Heart left ventricle (tissue), 13 donors: ENCODE data around the gene SHE.

Source experiments
- POLR2A ChIP-seq, 2 donors: fragments of 450-650 bp; IDR thresholded peaks; one replicate each; pipeline ENCODE4 v1.6.1; 2017; ENCODE audit warnings: antibody characterized with exemption in 2 of 2, mild to moderate bottlenecking in 2 of 2, moderate library complexity in 2 of 2
- TF ChIP-seq, protein P1 (sequence below), 12 donors: fragments of 200-600 bp; sonication (generic) in 4 of 12; IDR thresholded peaks; one replicate each; pipeline versions ENCODE4 v1.5.0 to v1.8.0; 2018 to 2022; ENCODE audit warnings: antibody characterized with exemption in 12 of 12, mild to moderate bottlenecking in 5 of 12
- donor health status: ischemic (EF 13 %, LVEDD 7.1; RV severe dilation, severe dysfunction).
- donor health status: DM: no; HTN: yes; CAD: no.
- donor health status: DM: no; HTN: no; CAD: no.
- donor health status: ischemic (EF 25% LVEDD 6.9; RV normal size, moderate dysfunction).
- donor health status: ischemic (EF 25% LVEDD 5.7; RV mildly dilated, moderate dysfunction).
- donor health status: ischemic (EF 35%, LVEDD 5.7; RV mildly dilated, moderate dysfunction).
- donor health status: nonischemic (EF 11% LVEDD 7.7; RV severe dilation, severe dysfunction).
- donor health status: DM: yes; HTN: yes; CAD: no.
- donor health status: PGD.
- donor health status: ischemic (EF 29% LVEDD 5.4; RV normal size, mild dysfunction).
- donor health status: nonischemic (EF 23%, LVEDD 6.1; RV moderate dilation, normal function).

DNA sequence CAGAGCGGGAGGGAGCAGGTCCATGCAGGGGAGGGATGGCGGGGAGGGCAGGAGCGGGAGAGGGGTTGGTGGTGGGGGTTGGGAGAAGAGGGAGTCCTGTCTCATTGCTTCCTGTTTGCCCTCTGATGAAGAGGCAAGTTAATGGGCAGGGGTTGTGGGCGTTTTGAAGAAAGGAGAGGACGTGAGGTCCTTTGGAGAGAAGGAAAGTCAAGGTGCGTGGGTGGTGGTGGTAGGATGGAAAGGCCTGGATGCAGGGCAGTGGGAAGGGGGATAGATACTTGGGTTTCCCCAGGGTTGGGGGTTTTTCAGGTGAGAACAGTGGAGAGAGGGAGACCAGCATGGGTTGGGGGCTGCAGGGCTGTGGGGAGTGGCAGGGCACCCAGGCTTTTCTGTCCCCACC, 39.0 kb upstream of the SHE start:
- TF ChIP-seq POLR2A (IDR thresholded peaks at IDR 0.05): no peak
- TF ChIP-seq, protein P1, sequence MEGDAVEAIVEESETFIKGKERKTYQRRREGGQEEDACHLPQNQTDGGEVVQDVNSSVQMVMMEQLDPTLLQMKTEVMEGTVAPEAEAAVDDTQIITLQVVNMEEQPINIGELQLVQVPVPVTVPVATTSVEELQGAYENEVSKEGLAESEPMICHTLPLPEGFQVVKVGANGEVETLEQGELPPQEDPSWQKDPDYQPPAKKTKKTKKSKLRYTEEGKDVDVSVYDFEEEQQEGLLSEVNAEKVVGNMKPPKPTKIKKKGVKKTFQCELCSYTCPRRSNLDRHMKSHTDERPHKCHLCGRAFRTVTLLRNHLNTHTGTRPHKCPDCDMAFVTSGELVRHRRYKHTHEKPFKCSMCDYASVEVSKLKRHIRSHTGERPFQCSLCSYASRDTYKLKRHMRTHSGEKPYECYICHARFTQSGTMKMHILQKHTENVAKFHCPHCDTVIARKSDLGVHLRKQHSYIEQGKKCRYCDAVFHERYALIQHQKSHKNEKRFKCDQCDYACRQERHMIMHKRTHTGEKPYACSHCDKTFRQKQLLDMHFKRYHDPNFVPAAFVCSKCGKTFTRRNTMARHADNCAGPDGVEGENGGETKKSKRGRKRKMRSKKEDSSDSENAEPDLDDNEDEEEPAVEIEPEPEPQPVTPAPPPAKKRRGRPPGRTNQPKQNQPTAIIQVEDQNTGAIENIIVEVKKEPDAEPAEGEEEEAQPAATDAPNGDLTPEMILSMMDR (IDR thresholded peaks at IDR 0.05): no peak
